Right lobe of liver (tissue), 4 donors: ENCODE data around the gene CPA3.

Experiments
- CTCF ChIP-seq, 4 donors: fragments of 200-600 bp in 3 of 4; fragments of 450-650 bp in 1 of 4; IDR thresholded peaks; one replicate each; pipeline versions ENCODE4 v1.5.1 to v1.8.0; 2016 to 2022; ENCODE audit warnings: antibody characterized with exemption in 4 of 4, mild to moderate bottlenecking in 2 of 4
- POLR2A ChIP-seq: fragments of 450-650 bp; IDR thresholded peaks from one replicate; pipeline ENCODE4 v1.6.1; 2017; ENCODE audit warnings: antibody characterized with exemption, mild to moderate bottlenecking
- donor health status: DM: no; HTN: no; CAD: no.
- donor health status: DM: no; HTN: no; CAD: no.
- donor health status: DM: no; HTN: yes; CAD: no.

- TF ChIP-seq CTCF (IDR thresholded peaks at IDR 0.05) (no peak), POLR2A (no peak)
These were observed 59.5 kb downstream of the CPA3 start for GRCh38 chr3:148924562-148924961.
